ENCODE data around the gene SLC25A26. TPM values are rescaled to one million over a fixed set of nuclear protein-coding genes. Genes with fewer than 3 reads are reported as not detected.
A peak's percentile ranks its signal among the peaks of the same experiment; 100 is the strongest.

Gene SLC25A26
- total RNA-seq, 1 donor from 2014 or later = 17.7 TPM

GRCh38 chr3:66344391-66344811 lies 123.6 kb downstream of the SLC25A26 start:
- Mint-ChIP-seq H3K9me3 (ENCODE audit: unreplicated experiment) (no peaks in the 10 kb centered on the region), H3K4me3 (ENCODE audit: unreplicated experiment) (no peak overlapping the region), H3K36me3 (ENCODE audit: unreplicated experiment) (peaks cover 5% of the 10 kb centered on the region), H3K27ac (ENCODE audit: unreplicated experiment) (no peak overlapping the region), H3K27me3 (ENCODE audit: unreplicated experiment) (no peaks in the 10 kb centered on the region), H3K4me1 (ENCODE audit: unreplicated experiment) (peaks cover 55% of the 10 kb centered on the region)
- TF ChIP-seq CTCF (IDR thresholded peaks at IDR 0.05) = no peak
- DNase-seq (ENCODE audit: extremely low spot score, unreplicated experiment) = no peak

DNA sequence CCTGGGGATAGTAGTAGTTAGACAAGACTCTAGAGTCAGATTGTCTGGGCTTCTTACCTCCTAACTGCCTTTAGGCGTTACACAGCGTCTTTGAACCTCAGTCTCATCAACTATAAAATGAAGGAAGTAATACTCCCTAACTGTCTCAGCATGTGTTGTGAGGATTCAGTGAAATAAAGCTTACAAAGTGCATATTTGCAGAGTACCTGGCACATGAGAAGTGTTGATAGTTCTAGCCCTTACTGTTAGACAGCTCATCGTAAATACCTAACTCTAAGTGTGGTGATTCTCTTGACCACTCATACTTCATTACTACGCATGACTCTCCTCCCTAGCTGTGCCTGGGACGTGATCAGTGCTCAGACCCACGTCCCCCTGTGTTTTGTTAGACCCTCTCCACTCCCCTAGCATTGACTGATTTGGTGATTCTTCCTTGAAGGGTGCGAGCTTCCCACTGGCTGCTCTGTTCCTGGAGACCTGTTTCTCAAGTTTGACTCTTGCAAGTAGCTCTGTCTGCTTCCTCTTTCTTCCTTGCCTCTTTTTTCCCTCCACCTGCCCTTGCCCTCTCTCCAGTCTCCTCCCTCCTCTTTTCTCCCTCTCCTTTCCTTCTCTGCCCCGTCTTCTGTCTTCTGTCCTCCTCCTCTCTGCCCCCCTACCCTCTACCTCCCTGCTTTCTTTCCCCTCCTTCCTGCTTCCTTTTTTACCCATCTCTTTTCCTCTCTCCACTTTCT lies 124.2 kb downstream of the SLC25A26 start:
- peak overlapping the region; percentile 42 for H3K27ac Mint-ChIP-seq (ENCODE audit: unreplicated experiment)
- DNase-seq (ENCODE audit: extremely low spot score, unreplicated experiment) = no peak
- peaks cover 50% of the 10 kb centered on the region for H3K4me1 Mint-ChIP-seq (ENCODE audit: unreplicated experiment)
- TF ChIP-seq CTCF (IDR thresholded peaks at IDR 0.05) = no peak
- H3K4me3 Mint-ChIP-seq (ENCODE audit: unreplicated experiment) = no peak overlapping the region
- peaks cover 5% of the 10 kb centered on the region for H3K36me3 Mint-ChIP-seq (ENCODE audit: unreplicated experiment)
- no peaks in the 10 kb centered on the region for H3K9me3 Mint-ChIP-seq (ENCODE audit: unreplicated experiment)
- H3K27me3 Mint-ChIP-seq (ENCODE audit: unreplicated experiment) = no peaks in the 10 kb centered on the region

DNA sequence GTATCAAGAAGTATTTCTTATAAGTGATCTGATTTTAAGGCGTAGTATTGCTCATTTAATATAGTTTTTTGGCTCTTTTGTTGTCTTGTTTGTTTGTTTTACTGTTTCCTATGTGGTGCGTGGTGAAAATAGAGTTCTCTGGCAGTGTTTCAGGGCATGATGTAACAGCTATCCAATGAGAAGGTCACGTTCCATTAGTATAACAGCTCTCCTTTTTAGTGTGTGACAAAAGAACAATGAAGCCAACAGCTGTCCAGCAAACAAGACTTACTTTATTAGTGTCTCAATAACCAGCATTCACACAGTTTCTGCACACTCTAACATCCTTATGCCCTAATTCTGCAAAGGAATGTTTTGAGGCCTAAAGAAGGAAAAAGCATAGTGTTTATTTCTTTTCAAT lies 127.9 kb downstream of the SLC25A26 start:
- Mint-ChIP-seq H3K36me3 (ENCODE audit: unreplicated experiment) (peaks cover 5% of the 10 kb centered on the region), H3K4me1 (ENCODE audit: unreplicated experiment) (peaks cover 37% of the 10 kb centered on the region), H3K27me3 (ENCODE audit: unreplicated experiment) (no peaks in the 10 kb centered on the region), H3K27ac (ENCODE audit: unreplicated experiment) (no peak overlapping the region), H3K9me3 (ENCODE audit: unreplicated experiment) (no peaks in the 10 kb centered on the region), H3K4me3 (ENCODE audit: unreplicated experiment) (no peak overlapping the region)
- no peak for TF ChIP-seq CTCF (IDR thresholded peaks at IDR 0.05)
- no peak for DNase-seq (ENCODE audit: extremely low spot score, unreplicated experiment)

GRCh38 chr3:66350601-66351000 lies 129.8 kb downstream of the SLC25A26 start:
- H3K9me3 Mint-ChIP-seq (ENCODE audit: unreplicated experiment) = no peaks in the 10 kb centered on the region
- no peak overlapping the region for H3K27ac Mint-ChIP-seq (ENCODE audit: unreplicated experiment)
- TF ChIP-seq CTCF (IDR thresholded peaks at IDR 0.05) = no peak
- peaks cover 5% of the 10 kb centered on the region for H3K36me3 Mint-ChIP-seq (ENCODE audit: unreplicated experiment)
- H3K27me3 Mint-ChIP-seq (ENCODE audit: unreplicated experiment) = no peaks in the 10 kb centered on the region
- DNase-seq (ENCODE audit: extremely low spot score, unreplicated experiment) = no peak
- H3K4me3 Mint-ChIP-seq (ENCODE audit: unreplicated experiment) = no peak overlapping the region
- H3K4me1 Mint-ChIP-seq (ENCODE audit: unreplicated experiment) = peaks cover 38% of the 10 kb centered on the region

GRCh38 chr3:66353039-66353438 lies 132.2 kb downstream of the SLC25A26 start:
- H3K27me3 Mint-ChIP-seq (ENCODE audit: unreplicated experiment) = no peaks in the 10 kb centered on the region
- peak overlapping the region; percentile 82 for H3K27ac Mint-ChIP-seq (ENCODE audit: unreplicated experiment)
- no peaks in the 10 kb centered on the region for H3K9me3 Mint-ChIP-seq (ENCODE audit: unreplicated experiment)
- no peak overlapping the region for H3K4me3 Mint-ChIP-seq (ENCODE audit: unreplicated experiment)
- H3K4me1 Mint-ChIP-seq (ENCODE audit: unreplicated experiment) = peaks cover 36% of the 10 kb centered on the region
- TF ChIP-seq CTCF (IDR thresholded peaks at IDR 0.05) = no peak
- DNase-seq (ENCODE audit: extremely low spot score, unreplicated experiment) = no peak
- H3K36me3 Mint-ChIP-seq (ENCODE audit: unreplicated experiment) = no peaks in the 10 kb centered on the region

Data from osteocyte (in vitro differentiated cells).